Measurements from ENCODE around the gene ACIN1. TPM values are rescaled to one million over a fixed set of nuclear protein-coding genes. Genes with fewer than 3 reads are reported as not detected.

The ACIN1 gene
- polyA plus RNA-seq, 1 experiment: 123 TPM

- ChIA-PET POLR2A (no interaction called here), CTCF (interaction anchor here (0.8 to 24.8 kb wide), 15 partner anchors 8 to 77 kb away, joined by 3 to 815 read pairs (median 17); partner anchors contain the start of gene SLC7A8)
- no peak for TF ChIP-seq CTCF (IDR thresholded peaks at IDR 0.05; ENCODE audit: insufficient read depth, low read depth, low read length)
- Histone ChIP-seq H3K36me3 (ENCODE audit: control insufficient read depth, insufficient read depth, low read length) (no peaks in the 10 kb centered on the region), H3K27me3 (ENCODE audit: control insufficient read depth, insufficient read depth, low read length) (no peaks in the 10 kb centered on the region), H3K4me3 (ENCODE audit: low read depth, low read length) (no peak overlapping the region)
- DNase-seq (ENCODE audit: low read depth): no peak
These were observed 27.1 kb upstream of the ACIN1 start for GRCh38 chr14:23122086-23122485.

GRCh38 chr14:23121361-23121771 lies 26.4 kb upstream of the ACIN1 start:
- CTCF ChIA-PET: interaction anchor here (0.8 to 24.8 kb wide), 26 partner anchors 9 to 175 kb away, joined by 3 to 815 read pairs (median 11); partner anchors contain the start of genes ACIN1, C14orf119 and SLC7A8
- POLR2A ChIA-PET: no interaction called here
- no peak overlapping the region for H3K4me3 ChIP-seq (ENCODE audit: low read depth, low read length)
- no peak for TF ChIP-seq CTCF (IDR thresholded peaks at IDR 0.05; ENCODE audit: insufficient read depth, low read depth, low read length)
- no peaks in the 10 kb centered on the region for H3K27me3 ChIP-seq (ENCODE audit: control insufficient read depth, insufficient read depth, low read length)
- DNase-seq (ENCODE audit: low read depth): no peak
- no peaks in the 10 kb centered on the region for H3K36me3 ChIP-seq (ENCODE audit: control insufficient read depth, insufficient read depth, low read length)

- DNase-seq (ENCODE audit: low read depth): no peak
- H3K4me3 ChIP-seq (ENCODE audit: low read depth, low read length): no peak overlapping the region
- TF ChIP-seq CTCF (IDR thresholded peaks at IDR 0.05; ENCODE audit: insufficient read depth, low read depth, low read length): peak; percentile 100
- no peaks in the 10 kb centered on the region for H3K27me3 ChIP-seq (ENCODE audit: control insufficient read depth, insufficient read depth, low read length)
- ChIA-PET POLR2A (no interaction called here), CTCF (interaction anchor here (0.6 to 24.8 kb wide), 32 partner anchors 8 to 200 kb away, joined by 3 to 815 read pairs (median 7); partner anchors contain the start of genes ACIN1, AJUBA, C14orf119 and PABPN1)
- no peaks in the 10 kb centered on the region for H3K36me3 ChIP-seq (ENCODE audit: control insufficient read depth, insufficient read depth, low read length)
These were observed 25.8 kb upstream of the ACIN1 start for GRCh38 chr14:23120541-23121251.

- no peak for TF ChIP-seq CTCF (IDR thresholded peaks at IDR 0.05; ENCODE audit: insufficient read depth, low read depth, low read length)
- Histone ChIP-seq H3K36me3 (ENCODE audit: control insufficient read depth, insufficient read depth, low read length) (no peaks in the 10 kb centered on the region), H3K4me3 (ENCODE audit: low read depth, low read length) (no peak overlapping the region), H3K27me3 (ENCODE audit: control insufficient read depth, insufficient read depth, low read length) (no peaks in the 10 kb centered on the region)
- CTCF ChIA-PET: interaction anchor here (1.0 to 24.8 kb wide), 13 partner anchors 9 to 181 kb away, joined by 4 to 815 read pairs (median 15); partner anchors contain the start of genes AJUBA and SLC7A8
- POLR2A ChIA-PET: no interaction called here
- DNase-seq (ENCODE audit: low read depth): no peak
These were observed 24.7 kb upstream of the ACIN1 start for GRCh38 chr14:23119363-23120327.

Measured in BJ (cell line).